K562 treated with DMSO at 1 percent for 12 hours (cell line): ENCODE results near the gene SMR3A. TPM values are rescaled to one million over a fixed set of nuclear protein-coding genes. Genes with fewer than 3 reads are reported as not detected.

ENCODE experiments used
- total RNA-seq: library from RNA; unstranded; fragments of 300-600 nt; gene quantifications from 2 replicates; pipeline ENCODE4 v1.2.3, GENCODE V29; 2022; ENCODE audit not compliant: insufficient read depth

SMR3A gene
- not detected in 2 replicates for total RNA-seq

GRCh38 chr4:70360460-70360859 is at the start of gene SMR3A:
SMR3A (plus strand) TSS chr4:70360760; CDS start chr4:70362116, 1,356 bp downstream.

GRCh38 chr4:70334681-70335080 is 25.9 kb upstream of the SMR3A start, which contains the start of gene CABS1:
CABS1 (plus strand) TSS chr4:70334981; CDS start chr4:70335040, 59 bp downstream.

GRCh38 chr4:70382691-70383181 is 22.2 kb downstream of the SMR3A start, which contains the start of gene SMR3B:
SMR3B (plus strand) TSS chr4:70383131; CDS start chr4:70384511, 1,380 bp downstream.

GRCh38 chr4:70397580-70397979 is 37.0 kb downstream of the SMR3A start, which contains the start of gene OPRPN:
OPRPN (plus strand) TSS chr4:70397940; CDS start chr4:70399286, 1,346 bp downstream.

Other genes with a start within 250 kb of the SMR3A start
- gene PRR27, start 206.5 kb upstream of the SMR3A start, total RNA-seq: not detected in 2 replicates
- gene ODAM, start 165.0 kb upstream of the SMR3A start, total RNA-seq: not detected in 2 replicates
- gene FDCSP, start 134.6 kb upstream of the SMR3A start, total RNA-seq: not detected in 2 replicates
- not detected in 2 replicates for gene CSN3, start 118.2 kb upstream of the SMR3A start, total RNA-seq
- gene CABS1, start 25.8 kb upstream of the SMR3A start, total RNA-seq: not detected in 2 replicates
- gene SMR3B, start 22.4 kb downstream of the SMR3A start, total RNA-seq: not detected in 2 replicates
- not detected in 2 replicates for gene OPRPN, start 37.2 kb downstream of the SMR3A start, total RNA-seq
- gene MUC7, start 111.4 kb downstream of the SMR3A start, total RNA-seq: not detected in 2 replicates
- gene AMTN, start 157.8 kb downstream of the SMR3A start, total RNA-seq: not detected in 2 replicates
- gene AMBN, start 231.5 kb downstream of the SMR3A start, total RNA-seq: not detected in 2 replicates